Measurements from ENCODE around the gene C1QTNF5.
"Not testable (repeated sequence)": the region's sequence is repeated elsewhere in the genome, so short reads cannot be mapped to it uniquely, and the experiment has no call there.

C1QTNF5 gene, protein sequence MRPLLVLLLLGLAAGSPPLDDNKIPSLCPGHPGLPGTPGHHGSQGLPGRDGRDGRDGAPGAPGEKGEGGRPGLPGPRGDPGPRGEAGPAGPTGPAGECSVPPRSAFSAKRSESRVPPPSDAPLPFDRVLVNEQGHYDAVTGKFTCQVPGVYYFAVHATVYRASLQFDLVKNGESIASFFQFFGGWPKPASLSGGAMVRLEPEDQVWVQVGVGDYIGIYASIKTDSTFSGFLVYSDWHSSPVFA

DNA sequence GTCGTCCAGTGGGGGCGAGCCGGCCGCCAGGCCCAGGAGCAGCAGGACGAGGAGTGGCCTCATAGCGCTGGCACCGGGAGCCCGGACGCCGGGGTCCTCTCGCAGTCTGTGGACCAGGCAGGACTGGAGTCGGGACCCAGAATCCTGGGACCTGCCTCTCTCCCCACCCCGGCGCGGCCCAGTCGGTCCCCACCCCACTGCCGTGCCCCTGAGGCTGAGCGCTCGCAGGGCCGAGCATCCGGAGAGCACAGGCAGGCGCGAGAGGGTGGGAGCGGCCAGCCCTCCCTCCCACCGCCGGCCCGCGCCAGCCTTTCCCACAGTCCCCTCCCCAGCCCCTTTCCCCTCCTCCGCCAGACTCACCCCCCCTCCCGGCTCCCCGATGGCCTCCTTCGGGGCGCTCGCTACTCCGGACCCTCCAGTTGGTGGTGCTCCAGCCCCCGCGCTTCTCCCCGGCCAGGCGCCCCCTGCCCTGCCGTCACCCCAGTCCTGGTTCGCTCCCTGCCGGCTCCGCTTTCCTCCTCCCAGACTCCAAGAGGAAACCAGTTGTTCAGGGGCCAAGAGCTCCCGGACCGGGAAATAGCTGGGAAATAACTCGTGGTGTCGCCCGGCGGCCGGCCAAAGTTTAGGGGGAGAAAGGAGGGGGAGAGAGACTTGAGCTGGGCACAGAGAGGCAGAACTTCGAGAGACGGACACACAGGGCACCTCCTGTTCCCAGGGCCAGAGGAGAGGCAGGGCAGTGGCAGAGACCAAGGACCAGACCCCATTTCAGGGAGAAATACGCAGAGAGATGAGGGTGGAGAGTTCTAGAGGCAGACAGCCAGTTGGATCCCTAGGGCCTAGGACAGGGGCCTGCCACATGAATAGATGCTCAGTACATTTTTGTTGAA is at the start of gene C1QTNF5:
Gene C1QTNF5 (minus strand): TSS at position 549 of the 887 bp plus-strand sequence. CDS start 486 bp downstream, at position 63.
- no peak for DNase-seq

DNA sequence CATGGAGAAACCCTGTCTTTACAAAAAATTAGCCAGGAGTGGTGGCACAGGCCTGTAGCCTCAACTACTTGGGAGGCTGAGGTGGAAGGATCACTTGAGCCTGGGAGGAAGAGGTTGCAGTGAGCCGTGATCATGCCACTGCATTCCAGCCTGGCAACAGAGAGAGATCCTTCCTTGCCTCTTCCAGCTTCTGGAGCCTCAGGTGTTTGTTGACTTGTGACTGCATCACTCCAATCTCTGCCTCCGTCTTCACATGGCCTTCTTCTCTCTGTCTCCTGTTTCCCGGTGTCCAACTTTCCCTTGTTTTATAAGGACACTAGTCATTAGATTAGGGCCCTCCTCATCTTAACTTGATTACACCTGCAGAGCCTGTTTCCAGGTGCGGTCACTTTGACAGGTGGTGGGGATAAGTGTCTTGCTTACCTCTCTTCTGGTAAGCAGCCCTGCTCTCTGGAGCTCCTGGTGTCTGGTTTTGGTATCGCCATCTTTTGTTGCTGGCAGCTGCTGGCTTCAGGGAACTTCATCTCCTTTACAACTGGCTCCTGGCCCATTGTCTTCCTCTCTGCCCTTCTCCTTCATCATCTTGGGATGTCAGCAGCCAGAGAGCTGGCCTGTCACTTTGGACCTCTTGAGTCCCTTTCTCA is 49.0 kb upstream of the C1QTNF5 start:
- DNase-seq = no peak

DNA sequence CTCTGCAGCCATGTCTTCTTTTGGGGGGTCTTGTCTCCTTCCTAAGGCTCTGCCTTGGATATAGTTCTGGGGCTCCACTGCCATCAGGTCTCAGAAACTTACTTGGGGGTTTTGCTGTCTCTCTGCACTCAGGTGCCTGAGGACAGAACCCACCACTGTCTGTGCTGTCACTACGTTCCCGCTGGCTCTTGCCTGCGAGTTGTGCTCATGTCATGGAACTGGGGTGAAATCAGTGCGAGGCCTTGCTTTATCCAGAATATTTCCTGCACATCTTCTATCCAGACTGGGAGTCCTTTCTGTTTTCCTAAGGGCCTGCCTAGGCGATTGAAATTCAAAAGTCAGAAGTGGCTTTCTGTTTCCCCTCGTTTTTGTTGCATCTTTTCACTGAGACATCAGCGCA is 47.4 kb upstream of the C1QTNF5 start:
- DNase-seq = no peak

GRCh38 chr11:119384332-119384731 is 43.6 kb upstream of the C1QTNF5 start:
- no peak for DNase-seq

DNA sequence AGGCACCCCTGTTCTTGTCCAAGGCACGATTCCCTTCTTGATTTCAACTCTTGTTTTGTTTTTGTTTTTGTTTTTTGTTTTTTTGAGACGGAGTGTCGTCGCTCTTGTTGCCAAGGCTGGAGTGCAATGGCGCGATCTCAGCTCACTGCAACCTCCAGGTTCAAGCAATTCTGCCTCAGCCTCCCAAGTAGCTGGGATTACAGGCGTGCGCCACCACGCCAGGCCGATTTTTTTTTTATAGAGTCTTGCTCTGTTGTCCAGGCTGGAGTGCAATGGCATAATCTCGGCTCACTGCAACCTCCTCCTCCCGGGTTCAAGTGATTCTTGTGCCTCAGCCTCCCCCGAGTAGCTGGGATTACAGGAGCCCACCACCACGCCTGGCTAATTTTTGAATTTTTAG is 41.8 kb upstream of the C1QTNF5 start:
- DNase-seq = not testable (repeated sequence)

GRCh38 chr11:119382101-119382500 is 41.4 kb upstream of the C1QTNF5 start:
- no peak for DNase-seq

DNA sequence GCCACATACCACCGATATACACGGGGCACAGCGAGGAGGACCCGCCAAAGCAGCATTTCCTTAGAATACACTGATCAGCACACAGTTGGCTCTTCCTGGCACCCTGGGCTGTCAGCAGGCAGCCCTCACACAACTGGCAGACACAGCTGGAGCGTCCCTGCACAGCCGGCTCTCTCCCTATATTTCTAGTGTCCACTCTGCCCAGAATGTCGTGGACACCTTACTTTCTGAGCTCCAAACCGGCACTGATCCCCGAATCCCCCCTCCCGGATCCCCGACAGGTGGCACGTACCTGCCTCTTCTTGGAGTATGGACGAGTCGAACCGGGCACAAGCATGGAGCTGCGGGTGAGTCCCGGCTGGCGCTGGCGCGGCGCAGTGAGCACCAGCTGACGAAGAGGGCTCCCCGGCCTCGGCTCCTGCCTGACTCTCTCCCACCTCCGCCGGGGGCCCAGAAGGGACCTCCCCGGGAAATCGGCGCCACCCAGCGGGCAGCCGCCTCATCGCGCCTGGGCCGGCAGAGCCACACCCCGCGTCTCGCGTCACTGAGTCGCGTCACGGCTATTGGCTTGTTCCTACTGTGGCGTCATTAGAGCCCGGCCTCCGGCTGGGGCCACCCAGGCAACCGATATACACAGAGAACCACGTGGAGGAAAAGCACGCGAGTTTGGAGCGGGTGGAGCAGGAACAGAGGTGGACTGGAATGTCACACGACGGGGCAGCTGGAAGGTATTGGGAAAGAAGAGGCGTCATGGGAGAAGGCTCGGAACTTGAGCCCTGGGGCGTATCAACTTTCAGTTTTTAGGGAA is 40.7 kb upstream of the C1QTNF5 start, which contains the start of gene USP2:
Gene USP2 (minus strand): TSS at position 510 of the 808 bp plus-strand sequence. CDS start 8,210 bp downstream, outside the sequence.
- peak; percentile 97 for DNase-seq

DNA sequence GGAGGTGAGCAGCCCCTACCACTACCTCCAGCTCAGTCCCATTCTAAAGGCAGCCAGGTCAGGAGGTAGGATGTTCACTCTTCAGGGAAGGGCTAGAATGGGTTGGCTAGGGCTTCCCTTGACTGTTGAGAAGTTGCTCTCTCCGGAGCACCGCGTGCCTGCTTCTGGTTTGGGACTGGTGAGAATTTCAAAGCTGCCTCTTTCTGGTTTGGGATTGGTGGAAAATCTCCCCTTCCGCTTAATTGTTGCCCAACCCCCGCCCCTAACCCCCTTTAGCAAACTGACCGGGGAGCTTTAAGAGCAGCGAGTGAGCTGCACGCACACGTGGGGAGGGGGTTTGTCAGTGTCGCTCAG is 40.1 kb upstream of the C1QTNF5 start:
- no peak for DNase-seq

DNA sequence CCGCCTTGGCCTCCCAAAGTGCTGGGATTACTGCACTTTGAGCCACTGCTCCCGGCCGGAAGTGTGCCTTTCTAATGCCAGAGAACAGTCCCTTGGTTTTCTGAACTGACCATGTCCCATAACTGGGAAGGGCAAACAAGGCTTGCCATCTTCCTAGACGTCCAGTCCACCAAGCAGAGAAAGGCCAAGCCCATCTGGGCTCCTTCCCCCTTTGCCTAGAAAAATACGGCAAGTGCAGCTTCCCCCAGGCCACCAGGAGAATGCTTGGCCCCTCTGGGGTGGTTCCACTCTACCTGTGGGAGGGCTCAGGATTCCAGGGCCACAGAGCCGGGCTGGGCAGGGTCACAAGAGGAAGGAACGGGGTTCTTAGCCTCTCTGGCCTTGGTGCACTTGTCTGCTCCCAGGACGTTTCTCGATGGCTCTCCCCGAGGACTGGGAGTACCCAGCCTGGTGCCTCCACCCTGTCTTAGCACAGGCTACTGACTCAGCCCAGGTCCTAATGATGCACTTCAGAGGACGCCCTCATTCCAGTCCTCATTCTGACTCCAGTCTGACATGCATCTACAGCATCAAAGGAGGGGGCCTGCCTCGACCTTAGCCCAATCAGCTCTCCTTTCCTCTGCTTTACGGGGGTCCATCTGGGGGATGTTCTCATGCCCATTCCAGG is 39.6 kb upstream of the C1QTNF5 start:
- no peak for DNase-seq

GRCh38 chr11:119378851-119379465 is 38.3 kb upstream of the C1QTNF5 start:
- no peak for DNase-seq

DNA sequence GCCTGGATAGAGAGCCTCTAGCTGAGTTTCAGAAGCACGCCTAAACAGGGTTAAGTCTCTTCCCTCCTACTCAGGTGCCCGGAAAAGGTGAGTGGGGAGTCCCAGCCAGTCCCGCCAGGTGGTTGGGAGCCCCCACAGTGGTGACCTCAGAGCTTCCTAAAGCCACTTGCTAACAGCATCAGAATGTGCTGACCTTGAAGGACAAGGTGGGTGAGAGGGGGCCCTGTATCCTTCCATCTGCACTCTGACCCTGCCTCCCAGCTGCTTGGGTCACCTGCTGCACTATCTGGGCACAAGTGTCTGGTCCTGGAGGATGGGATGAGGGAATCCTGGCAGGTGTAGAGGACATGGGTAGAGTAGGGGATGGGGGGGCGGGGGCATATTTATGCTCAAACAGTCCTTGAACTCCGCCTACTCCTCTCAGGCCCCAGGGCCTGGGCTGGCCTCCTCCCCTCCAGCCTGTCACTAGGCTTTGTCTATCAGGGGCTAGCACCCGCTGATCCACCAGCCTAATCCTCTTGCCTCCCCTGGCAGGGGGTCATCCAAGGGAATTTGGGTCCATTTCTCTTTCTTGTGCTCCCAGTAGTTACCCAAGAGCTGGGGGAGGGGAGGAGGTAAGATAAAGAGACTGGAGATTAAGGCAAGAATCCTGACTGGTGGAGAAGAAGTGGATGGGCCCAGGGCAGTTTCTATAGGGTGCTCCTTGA is 37.4 kb upstream of the C1QTNF5 start:
- no peak for DNase-seq

DNA sequence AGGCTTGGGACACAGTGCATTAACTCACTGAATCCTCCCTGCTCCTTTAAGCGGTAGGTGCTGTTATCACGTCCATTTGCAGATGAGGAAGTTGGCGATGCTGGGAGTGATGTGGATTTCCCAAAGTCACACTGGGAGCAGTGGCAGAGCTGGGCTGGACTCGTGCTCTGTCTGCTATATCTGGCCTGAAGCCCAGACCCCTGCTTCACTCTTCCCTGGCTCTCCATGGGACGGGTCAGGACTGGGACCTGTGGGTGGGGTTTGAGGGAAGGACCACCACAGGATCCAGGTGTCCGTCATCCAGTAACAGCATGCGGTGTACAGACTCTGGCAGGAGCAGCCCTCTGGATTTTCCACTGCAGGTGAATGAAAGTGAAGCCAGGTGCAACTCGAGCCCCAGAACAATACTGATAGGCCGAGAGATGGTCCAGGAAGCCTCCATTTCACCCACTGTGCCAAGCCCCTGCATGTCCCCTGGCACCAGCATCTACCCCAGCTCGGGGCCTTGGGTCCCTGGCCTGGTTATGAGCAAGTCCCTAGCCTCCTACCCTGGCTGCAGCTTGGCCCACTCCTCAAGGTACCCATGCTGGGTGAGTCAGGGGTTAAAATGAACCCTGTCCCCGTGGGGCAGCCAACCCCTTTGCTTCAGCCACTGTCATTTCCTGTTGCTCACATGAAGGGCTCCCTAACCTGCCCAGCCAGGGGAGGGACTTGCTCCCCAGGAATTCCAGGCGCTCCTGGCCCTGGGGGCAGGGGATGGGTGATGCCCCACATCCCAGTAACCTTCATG is 36.6 kb upstream of the C1QTNF5 start:
- no peak for DNase-seq

- no peak for DNase-seq
These were observed 35.6 kb upstream of the C1QTNF5 start for GRCh38 chr11:119376197-119376847.

GRCh38 chr11:119375337-119376196 is 34.9 kb upstream of the C1QTNF5 start:
- no peak for DNase-seq

- DNase-seq = no peak
These were observed 34.1 kb upstream of the C1QTNF5 start for GRCh38 chr11:119374632-119375336.

GRCh38 chr11:119373921-119374631 is 33.4 kb upstream of the C1QTNF5 start:
- peak; percentile 38 for DNase-seq
